Endothelial cell of umbilical vein (primary cell): Measurements from ENCODE around the gene ADAP1. TPM values are rescaled to one million over a fixed set of nuclear protein-coding genes. Genes with fewer than 3 reads are reported as not detected.

ENCODE experiments used
- BruUV-seq: library from RNA; stranded (reverse); fragments of 400-500 nt; replicated peaks from 2 replicates; lab custom pipeline; 2021; lab: Mats Ljungman, UMichigan
- CTCF ChIA-PET: fragments of 300-600, 350-600 bp; sonication (Branson Sonifier 250); formaldehyde crosslinking; loops from one replicate; lab custom pipeline; 2021; ENCODE audit warnings: antibody characterized with exemption, inconsistent platforms; lab: Charles Lee
- POLR2A ChIA-PET: fragments of 300-600, 350-600 bp; sonication (Branson Sonifier 250); formaldehyde crosslinking; loops from one replicate; lab custom pipeline; 2021; ENCODE audit warnings: antibody characterized with exemption, inconsistent platforms; lab: Charles Lee
- DNase-seq: peaks from one replicate; pipeline ENCODE4 v3.0.0-alpha.2; 2011; ENCODE audit warnings: low read depth, low spot score
- FAIRE-seq: peaks from 2 replicates; lab custom pipeline; 2011; peaks lifted over from hg19 to GRCh38; lab: Jason Lieb, UNC
- H2AFZ ChIP-seq: 2 replicates; pipeline ENCODE4 v1.6.0; 2012; ENCODE audit warnings: low read depth, low read length, control low read depth, inconsistent platforms
- H3K27ac ChIP-seq: 2 replicates; pipeline ENCODE4 v1.5.1; 2011; ENCODE audit warnings: low read depth, mild to moderate bottlenecking, control low read depth, low read length, moderate library complexity; ENCODE audit not compliant: insufficient read depth
- H3K27me3 ChIP-seq, 2 experiments: 2 replicates each; pipeline versions ENCODE4 v1.6.0 to v1.6.1; 2011; ENCODE audit warnings: low read length in 2 of 2, mixed read lengths in 1 of 2; ENCODE audit not compliant: control insufficient read depth in 2 of 2, insufficient read depth in 2 of 2
- H3K36me3 ChIP-seq, 2 experiments: 2 replicates in 1 of 2; 3 replicates in 1 of 2; pipeline ENCODE4 v1.5.1; 2011; ENCODE audit warnings: low read length in 2 of 2, mild to moderate bottlenecking in 1 of 2, moderate library complexity in 1 of 2; ENCODE audit not compliant: control insufficient read depth in 2 of 2, insufficient read depth in 2 of 2; ENCODE audit errors: extremely low read depth in 1 of 2
- H3K4me1 ChIP-seq: 3 replicates; pipeline ENCODE4 v1.5.1; 2011; ENCODE audit warnings: mild to moderate bottlenecking, low read length; ENCODE audit not compliant: control insufficient read depth, insufficient read depth; ENCODE audit errors: extremely low read depth
- H3K4me2 ChIP-seq: 2 replicates; pipeline ENCODE4 v1.6.1; 2011; ENCODE audit warnings: low read length, control low read depth, mixed read lengths; ENCODE audit not compliant: insufficient read depth
- H3K4me3 ChIP-seq, 3 experiments: fragments of 200-600 bp in 1 of 3; sonication (generic), shearing (Covaris generic) in 1 of 3; replicated peaks in 1 of 3; 2 replicates each; pipeline ENCODE4 v1.5.1; 2011 to 2016; ENCODE audit warnings: control low read depth in 3 of 3, low read length in 3 of 3, mild to moderate bottlenecking in 2 of 3, inconsistent platforms in 1 of 3, low read depth in 1 of 3, moderate library complexity in 1 of 3; ENCODE audit not compliant: insufficient read depth in 1 of 3
- H3K79me2 ChIP-seq: 2 replicates; pipeline ENCODE4 v1.6.0; 2012; ENCODE audit warnings: low read length, inconsistent platforms; ENCODE audit not compliant: control insufficient read depth, insufficient read depth
- H3K9ac ChIP-seq: replicated peaks from 2 replicates; pipeline ENCODE3; 2011; ENCODE audit warnings: low read length, control low read depth; ENCODE audit not compliant: insufficient read depth; ENCODE audit errors: extremely low read depth
- H3K9me1 ChIP-seq: replicated peaks from 3 replicates; pipeline ENCODE4 v1.6.0; 2011; ENCODE audit warnings: mild to moderate bottlenecking, low read length; ENCODE audit not compliant: control insufficient read depth, insufficient read depth; ENCODE audit errors: extremely low read depth
- H3K9me3 ChIP-seq: replicated peaks from 2 replicates; pipeline ENCODE4 v1.5.1; 2012; ENCODE audit warnings: low read length, inconsistent platforms; ENCODE audit not compliant: control insufficient read depth, insufficient read depth
- H4K20me1 ChIP-seq: replicated peaks from 2 replicates; pipeline ENCODE3; 2011; ENCODE audit warnings: mild to moderate bottlenecking, low read length; ENCODE audit not compliant: control insufficient read depth, insufficient read depth; ENCODE audit errors: extremely low read depth
- EZH2 ChIP-seq: IDR thresholded peaks from 2 replicates; pipeline ENCODE4 v1.6.1; 2012; ENCODE audit warnings: borderline replicate concordance, low read depth, mild to moderate bottlenecking, moderate library complexity, low read length, inconsistent platforms; ENCODE audit not compliant: severe bottlenecking
- FOS ChIP-seq: IDR thresholded peaks from 2 replicates; pipeline ENCODE4 v1.6.1; 2011; ENCODE audit warnings: mild to moderate bottlenecking, low read length, moderate library complexity, borderline replicate concordance; ENCODE audit not compliant: insufficient read depth
- GATA2 ChIP-seq: IDR thresholded peaks from 2 replicates; pipeline ENCODE4 v1.7.0; 2011; ENCODE audit warnings: low read depth, mild to moderate bottlenecking, moderate library complexity, mixed read lengths, low read length; ENCODE audit not compliant: insufficient read length, insufficient read depth
- JUN ChIP-seq: IDR thresholded peaks from 2 replicates; pipeline ENCODE4 v1.6.1; 2011; ENCODE audit warnings: borderline replicate concordance, low read depth; ENCODE audit not compliant: insufficient read length, insufficient read depth
- MYC ChIP-seq: IDR thresholded peaks from one replicate; pipeline ENCODE4 v1.6.1; 2011; ENCODE audit warnings: mild to moderate bottlenecking, low read depth, low read length
- POLR2A ChIP-seq: IDR thresholded peaks from 2 replicates; pipeline ENCODE4 v1.6.1; 2012; ENCODE audit warnings: low read depth, mild to moderate bottlenecking, control low read depth, low read length
- POLR2AphosphoS5 ChIP-seq: IDR thresholded peaks from 2 replicates; pipeline ENCODE4 v1.6.1; 2012; ENCODE audit warnings: low read depth, mild to moderate bottlenecking, control low read depth, low read length, moderate library complexity; ENCODE audit not compliant: insufficient read depth
- dilution Hi-C: fragments of 300-500 bp; cut with MboI; formaldehyde crosslinking; loops from one replicate; pipeline ENCODE4 v1.15.0; 2019; ENCODE audit warnings: low sequenced_read_pairs; ENCODE audit not compliant: extremely low pct_ligation_motif_present
- intact Hi-C: fragments of 100-400 bp; cut with micrococcal nuclease; formaldehyde crosslinking; loops from one replicate; pipeline ENCODE4 v1.10.0; 2022
- polyA plus RNA-seq, 4 experiments: library from polyadenylated mRNA; depleted of rRNA in 3 of 4; stranded (reverse) in 3 of 4; unstranded in 1 of 4; fragments of >200 nt; gene quantifications; 2 replicates each; pipeline versions ENCODE4 v1.2.1 to v1.2.3, GENCODE V29; 2011 to 2012; ENCODE audit warnings: missing spikeins in 1 of 4
- total RNA-seq: library from RNA; stranded (reverse); gene quantifications from 2 replicates; pipeline ENCODE4 v1.2.3, GENCODE V29; 2021
- TF ChIP-seq, protein P1 (sequence below): IDR thresholded peaks from 2 replicates; pipeline ENCODE4 v1.6.1; 2011; ENCODE audit not compliant: insufficient read depth, insufficient read length
- TF ChIP-seq, protein P2 (sequence below), 2 donors: IDR thresholded peaks; 1 replicate in 1 of 2; 2 replicates in 1 of 2; pipeline ENCODE4 v1.5.1; 2011; ENCODE audit warnings: low read length in 2 of 2, mild to moderate bottlenecking in 2 of 2, moderate library complexity in 2 of 2, control low read depth in 1 of 2, inconsistent platforms in 1 of 2, low read depth in 1 of 2; ENCODE audit not compliant: insufficient read depth in 1 of 2; ENCODE audit errors: extremely low read depth in 1 of 2

The ADAP1 gene
- total and polyA plus RNA-seq, 2 donors (not counting 3 experiments of a cell fraction or from before 2014, with no cell fraction given) = 0.49 to 0.58 TPM

DNA sequence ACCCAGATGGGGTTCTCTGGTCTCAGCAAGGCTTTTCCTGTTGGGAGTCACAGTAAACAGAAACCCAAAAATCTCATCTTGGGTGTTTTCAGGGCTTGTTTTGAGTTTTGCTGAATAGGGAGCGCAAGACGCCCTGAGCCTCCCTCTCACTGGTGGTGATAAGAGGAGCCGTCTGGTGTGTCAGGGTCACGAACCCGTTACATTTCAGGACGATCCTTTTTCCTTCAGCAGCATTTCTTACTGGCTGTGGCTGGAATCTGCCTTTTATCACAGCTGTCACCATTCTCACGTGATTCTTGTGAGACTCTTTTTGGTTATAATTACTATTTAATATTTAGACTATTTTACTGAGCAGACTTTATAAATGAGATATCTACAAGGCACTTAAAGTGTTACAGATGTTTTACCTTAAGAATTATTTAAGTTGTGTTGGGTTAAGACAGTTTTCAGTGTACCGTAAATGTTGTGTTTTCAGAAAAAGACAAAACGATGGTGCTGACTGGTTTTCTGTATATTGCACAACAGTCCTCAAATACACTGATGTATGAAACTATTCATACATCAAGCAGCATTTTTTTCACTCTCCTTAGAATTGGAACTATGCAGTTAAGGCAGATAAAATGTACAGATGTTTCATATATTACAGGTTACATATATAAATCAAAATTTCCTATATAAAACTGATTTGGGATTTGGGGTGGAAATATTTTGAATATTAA, 80.3 kb downstream of the ADAP1 start:
- no peak overlapping the region for H3K9ac ChIP-seq
- H3K27ac ChIP-seq = peak overlapping the region; percentile 18

More for the DNA sequence above, 80.3 kb downstream of the ADAP1 start:
- Histone ChIP-seq H3K9me3 (no peaks in the 10 kb centered on the region), H3K36me3 (peaks cover 2 to 7% of the 10 kb centered on the region in 2 experiments), H3K4me1 (peaks cover 13% of the 10 kb centered on the region), H3K27me3 (no peaks in the 10 kb centered on the region), H3K4me3 (no peak overlapping the region), H3K79me2 (peaks cover 22% of the 10 kb centered on the region), H3K4me2 (no peak overlapping the region), H3K9me1 (no peaks in the 10 kb centered on the region), H4K20me1 (no peaks in the 10 kb centered on the region), H2AFZ (no peak overlapping the region)
- TF ChIP-seq, protein P1, sequence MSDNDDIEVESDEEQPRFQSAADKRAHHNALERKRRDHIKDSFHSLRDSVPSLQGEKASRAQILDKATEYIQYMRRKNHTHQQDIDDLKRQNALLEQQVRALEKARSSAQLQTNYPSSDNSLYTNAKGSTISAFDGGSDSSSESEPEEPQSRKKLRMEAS = no peak
- TF ChIP-seq EZH2 = no peak
- TF ChIP-seq GATA2 = no peak
- TF ChIP-seq MYC = no peak
- no peak for TF ChIP-seq FOS
- TF ChIP-seq JUN = no peak
- TF ChIP-seq POLR2AphosphoS5 = no peak
- TF ChIP-seq, protein P2, sequence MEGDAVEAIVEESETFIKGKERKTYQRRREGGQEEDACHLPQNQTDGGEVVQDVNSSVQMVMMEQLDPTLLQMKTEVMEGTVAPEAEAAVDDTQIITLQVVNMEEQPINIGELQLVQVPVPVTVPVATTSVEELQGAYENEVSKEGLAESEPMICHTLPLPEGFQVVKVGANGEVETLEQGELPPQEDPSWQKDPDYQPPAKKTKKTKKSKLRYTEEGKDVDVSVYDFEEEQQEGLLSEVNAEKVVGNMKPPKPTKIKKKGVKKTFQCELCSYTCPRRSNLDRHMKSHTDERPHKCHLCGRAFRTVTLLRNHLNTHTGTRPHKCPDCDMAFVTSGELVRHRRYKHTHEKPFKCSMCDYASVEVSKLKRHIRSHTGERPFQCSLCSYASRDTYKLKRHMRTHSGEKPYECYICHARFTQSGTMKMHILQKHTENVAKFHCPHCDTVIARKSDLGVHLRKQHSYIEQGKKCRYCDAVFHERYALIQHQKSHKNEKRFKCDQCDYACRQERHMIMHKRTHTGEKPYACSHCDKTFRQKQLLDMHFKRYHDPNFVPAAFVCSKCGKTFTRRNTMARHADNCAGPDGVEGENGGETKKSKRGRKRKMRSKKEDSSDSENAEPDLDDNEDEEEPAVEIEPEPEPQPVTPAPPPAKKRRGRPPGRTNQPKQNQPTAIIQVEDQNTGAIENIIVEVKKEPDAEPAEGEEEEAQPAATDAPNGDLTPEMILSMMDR (IDR thresholded peaks at IDR 0.05; ENCODE audit: extremely low read depth in 1 of 2, insufficient read depth in 1 of 2, low read depth in 1 of 2, low read length in 2 of 2) = no peak
- TF ChIP-seq POLR2A = no peak
- dilution Hi-C loops (no loop called here), intact Hi-C loops (no loop called here)
- ChIA-PET CTCF (interaction anchor here (0.5 to 3.1 kb wide), 31 partner anchors 11 to 557 kb away, joined by 3 to 89 read pairs (median 4); partner anchors contain the start of gene SUN1), POLR2A (no interaction called here)
- no peak for FAIRE-seq
- DNase-seq = no peak
- no TSS peak for BruUV-seq
